ENCODE results near the gene PDSS2.

DNA sequence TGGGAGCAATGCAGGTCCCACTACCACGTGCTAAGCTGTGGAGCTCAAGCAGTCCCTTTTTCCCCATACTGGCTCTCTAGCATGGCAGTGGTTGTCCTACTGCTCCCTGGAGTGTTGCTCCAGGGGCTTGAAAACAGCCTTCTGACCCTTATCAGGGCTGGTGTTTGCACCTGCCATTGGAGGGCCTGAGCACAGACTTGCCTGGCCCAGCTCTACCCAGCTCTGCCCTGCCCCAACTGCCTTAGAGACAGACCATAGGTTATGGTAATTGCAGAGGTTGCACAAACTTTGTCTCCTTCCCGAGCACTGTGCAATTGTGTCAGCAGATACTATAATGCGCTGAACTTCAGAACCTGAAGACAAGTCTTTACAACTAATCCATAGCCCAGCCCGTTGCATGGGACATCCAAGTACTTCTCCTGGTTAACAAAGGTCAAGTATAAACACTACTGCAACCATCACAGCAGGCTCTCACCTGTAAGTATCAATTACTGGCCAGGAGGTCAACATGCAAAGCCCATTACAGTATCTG, 58.7 kb downstream of the PDSS2 start:
- TF ChIP-seq, protein P1, sequence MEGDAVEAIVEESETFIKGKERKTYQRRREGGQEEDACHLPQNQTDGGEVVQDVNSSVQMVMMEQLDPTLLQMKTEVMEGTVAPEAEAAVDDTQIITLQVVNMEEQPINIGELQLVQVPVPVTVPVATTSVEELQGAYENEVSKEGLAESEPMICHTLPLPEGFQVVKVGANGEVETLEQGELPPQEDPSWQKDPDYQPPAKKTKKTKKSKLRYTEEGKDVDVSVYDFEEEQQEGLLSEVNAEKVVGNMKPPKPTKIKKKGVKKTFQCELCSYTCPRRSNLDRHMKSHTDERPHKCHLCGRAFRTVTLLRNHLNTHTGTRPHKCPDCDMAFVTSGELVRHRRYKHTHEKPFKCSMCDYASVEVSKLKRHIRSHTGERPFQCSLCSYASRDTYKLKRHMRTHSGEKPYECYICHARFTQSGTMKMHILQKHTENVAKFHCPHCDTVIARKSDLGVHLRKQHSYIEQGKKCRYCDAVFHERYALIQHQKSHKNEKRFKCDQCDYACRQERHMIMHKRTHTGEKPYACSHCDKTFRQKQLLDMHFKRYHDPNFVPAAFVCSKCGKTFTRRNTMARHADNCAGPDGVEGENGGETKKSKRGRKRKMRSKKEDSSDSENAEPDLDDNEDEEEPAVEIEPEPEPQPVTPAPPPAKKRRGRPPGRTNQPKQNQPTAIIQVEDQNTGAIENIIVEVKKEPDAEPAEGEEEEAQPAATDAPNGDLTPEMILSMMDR (IDR thresholded peaks at IDR 0.05; ENCODE audit: insufficient read depth, low read length, poor library complexity, severe bottlenecking): no peak
- no peak for TF ChIP-seq EZH2phosphoT487 (conservative IDR thresholded peaks at IDR 0.05; ENCODE audit: low read length)

All from SU-DHL-6 (cell line).